M059J (cell line): ENCODE data around the gene ADGRF4. TPM values are rescaled to one million over a fixed set of nuclear protein-coding genes. Genes with fewer than 3 reads are reported as not detected.
"Not testable (repeated sequence)": the region's sequence is repeated elsewhere in the genome, so short reads cannot be mapped to it uniquely, and the experiment has no call there.

Source experiments
- DNase-seq: peaks from one replicate; pipeline ENCODE4 v3.0.0-alpha.2; 2012; ENCODE audit warnings: low read depth
- total RNA-seq: library from RNA; depleted of rRNA; stranded (reverse); fragments of >200 nt; shearing (Covaris generic); gene quantifications from 2 replicates; pipeline ENCODE4 v1.2.3, GENCODE V29; 2014; rRNA removed

ADGRF4 gene
- total RNA-seq, 1 experiment from 2014 or later = 0.27 TPM

GRCh38 chr6:47733879-47734558 is 35.6 kb downstream of the ADGRF4 start:
- DNase-seq = peak; percentile 59

- DNase-seq = no peak
Observed at GRCh38 chr6:47734831-47735481, 36.6 kb downstream of the ADGRF4 start.

- no peak for DNase-seq
Observed at GRCh38 chr6:47736083-47736700, 37.8 kb downstream of the ADGRF4 start.

GRCh38 chr6:47737406-47737805 is 39.0 kb downstream of the ADGRF4 start:
- DNase-seq = no peak

- DNase-seq = no peak
Observed at GRCh38 chr6:47740714-47741113, 42.3 kb downstream of the ADGRF4 start.

GRCh38 chr6:47741807-47742206 is 43.4 kb downstream of the ADGRF4 start:
- peak; percentile 76 for DNase-seq

- peak; percentile 28 for DNase-seq
Observed at GRCh38 chr6:47743744-47744143, 45.4 kb downstream of the ADGRF4 start.

- not testable (repeated sequence) for DNase-seq
Observed at GRCh38 chr6:47745269-47745668, 46.9 kb downstream of the ADGRF4 start.

- DNase-seq = no peak
Observed at GRCh38 chr6:47749757-47750156, 51.4 kb downstream of the ADGRF4 start.

- peak; percentile 16 for DNase-seq
Observed at GRCh38 chr6:47752801-47753200, 54.4 kb downstream of the ADGRF4 start.

GRCh38 chr6:47759364-47759763 is 61.0 kb downstream of the ADGRF4 start:
- no peak for DNase-seq

- DNase-seq = no peak
Observed at GRCh38 chr6:47762502-47762901, 64.1 kb downstream of the ADGRF4 start.

- no peak for DNase-seq
Observed at GRCh38 chr6:47766445-47766844, 68.1 kb downstream of the ADGRF4 start.

GRCh38 chr6:47767102-47767501 is 68.7 kb downstream of the ADGRF4 start:
- no peak for DNase-seq

- no peak for DNase-seq
Observed at GRCh38 chr6:47769982-47770381, 71.6 kb downstream of the ADGRF4 start.

Other genes starting within 250 kb of the ADGRF4 start
- gene CD2AP, start 220.8 kb upstream of the ADGRF4 start, total RNA-seq = 28.8 and 33.4 TPM in 2 replicates
- not detected in 2 replicates for gene OPN5, start 83.5 kb downstream of the ADGRF4 start, total RNA-seq